Progenitor cell of endocrine pancreas (in vitro differentiated cells): ENCODE results near the gene RALGPS2. TPM values are rescaled to one million over a fixed set of nuclear protein-coding genes. Genes with fewer than 3 reads are reported as not detected.
A peak's percentile ranks its signal among the peaks of the same experiment; 100 is the strongest.

Experiments
- DNase-seq: peaks from one replicate; pipeline ENCODE4 v3.0.0; 2021; ENCODE audit warnings: low spot score; ENCODE audit not compliant: unreplicated experiment
- H3K27ac Mint-ChIP-seq: 2 replicates; pipeline ENCODE4 v1.8.0; 2021; ENCODE audit warnings: mild to moderate bottlenecking, moderate library complexity, mixed read lengths
- H3K27me3 Mint-ChIP-seq: 2 replicates; pipeline ENCODE4 v1.8.0; 2021; ENCODE audit warnings: mixed read lengths
- H3K36me3 Mint-ChIP-seq: 2 replicates; pipeline ENCODE4 v1.8.0; 2022; ENCODE audit warnings: mixed read lengths; ENCODE audit not compliant: insufficient read depth
- H3K4me1 Mint-ChIP-seq: 2 replicates; pipeline ENCODE4 v1.8.0; 2021; ENCODE audit warnings: low read depth, mixed read lengths
- H3K4me3 Mint-ChIP-seq: 2 replicates; pipeline ENCODE4 v1.8.0; 2021; ENCODE audit warnings: low read depth, mild to moderate bottlenecking, moderate library complexity, mixed read lengths
- H3K9me3 Mint-ChIP-seq: 2 replicates; pipeline ENCODE4 v1.8.0; 2021; ENCODE audit warnings: low read depth, mixed read lengths
- total RNA-seq: library from RNA; stranded (reverse); gene quantifications from 2 replicates; pipeline ENCODE4 v1.2.1, GENCODE V29; 2021
- TF ChIP-seq, protein P1 (sequence below): fragments of 200-600 bp; sonication (generic); IDR thresholded peaks from one replicate; pipeline ENCODE4 v1.5.0; 2021; ENCODE audit warnings: antibody characterized with exemption, mild to moderate bottlenecking; ENCODE audit not compliant: unreplicated experiment

The RALGPS2 gene
- total RNA-seq, 1 donor from 2014 or later: 58.9 TPM

DNA sequence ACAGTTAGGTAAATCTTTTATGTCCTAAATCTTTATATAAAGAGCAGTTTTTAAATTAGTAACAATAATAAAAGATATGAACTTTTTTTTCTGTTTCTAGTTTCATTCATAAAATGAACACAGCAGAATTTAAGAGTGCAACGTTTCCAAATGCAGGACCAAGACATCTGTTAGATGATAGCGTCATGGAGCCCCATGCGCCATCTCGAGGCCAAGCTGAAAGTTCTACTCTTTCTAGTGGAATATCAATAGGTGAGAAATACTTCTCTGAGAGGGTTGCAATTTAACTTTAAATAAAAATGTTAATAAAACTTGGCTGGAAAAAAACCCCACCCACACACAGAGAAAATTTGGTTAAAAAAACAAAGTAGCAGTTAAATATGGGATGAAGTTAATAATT is 160.8 kb downstream of the RALGPS2 start:
- DNase-seq: no peak
- Mint-ChIP-seq H3K4me3 (no peak overlapping the region), H3K27ac (no peak overlapping the region), H3K4me1 (no peaks in the 10 kb centered on the region), H3K36me3 (peaks cover 13% of the 10 kb centered on the region), H3K27me3 (no peaks in the 10 kb centered on the region), H3K9me3 (no peaks in the 10 kb centered on the region)
- TF ChIP-seq, protein P1, sequence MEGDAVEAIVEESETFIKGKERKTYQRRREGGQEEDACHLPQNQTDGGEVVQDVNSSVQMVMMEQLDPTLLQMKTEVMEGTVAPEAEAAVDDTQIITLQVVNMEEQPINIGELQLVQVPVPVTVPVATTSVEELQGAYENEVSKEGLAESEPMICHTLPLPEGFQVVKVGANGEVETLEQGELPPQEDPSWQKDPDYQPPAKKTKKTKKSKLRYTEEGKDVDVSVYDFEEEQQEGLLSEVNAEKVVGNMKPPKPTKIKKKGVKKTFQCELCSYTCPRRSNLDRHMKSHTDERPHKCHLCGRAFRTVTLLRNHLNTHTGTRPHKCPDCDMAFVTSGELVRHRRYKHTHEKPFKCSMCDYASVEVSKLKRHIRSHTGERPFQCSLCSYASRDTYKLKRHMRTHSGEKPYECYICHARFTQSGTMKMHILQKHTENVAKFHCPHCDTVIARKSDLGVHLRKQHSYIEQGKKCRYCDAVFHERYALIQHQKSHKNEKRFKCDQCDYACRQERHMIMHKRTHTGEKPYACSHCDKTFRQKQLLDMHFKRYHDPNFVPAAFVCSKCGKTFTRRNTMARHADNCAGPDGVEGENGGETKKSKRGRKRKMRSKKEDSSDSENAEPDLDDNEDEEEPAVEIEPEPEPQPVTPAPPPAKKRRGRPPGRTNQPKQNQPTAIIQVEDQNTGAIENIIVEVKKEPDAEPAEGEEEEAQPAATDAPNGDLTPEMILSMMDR: no peak

DNA sequence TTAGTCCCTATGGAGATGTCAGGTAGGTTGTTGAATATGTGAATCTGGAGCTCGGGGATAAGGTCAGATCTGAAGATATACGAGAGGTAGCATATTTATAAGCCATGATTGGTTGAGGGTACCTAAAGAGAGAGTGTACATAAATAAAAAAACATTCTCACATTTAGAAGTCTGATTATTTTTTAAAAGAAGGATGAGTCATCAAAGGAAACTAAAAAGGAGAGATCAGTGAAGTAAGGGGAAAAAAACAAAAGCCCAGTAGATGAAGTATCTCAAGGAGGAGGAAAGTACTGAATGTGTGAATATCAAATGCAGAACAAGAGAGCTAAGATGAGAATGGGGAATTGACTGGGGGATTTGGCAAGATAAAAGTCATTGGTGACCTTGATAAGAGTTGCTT is 161.5 kb downstream of the RALGPS2 start:
- Mint-ChIP-seq H3K9me3 (no peaks in the 10 kb centered on the region), H3K27me3 (no peaks in the 10 kb centered on the region), H3K4me1 (no peaks in the 10 kb centered on the region), H3K36me3 (peaks cover 10% of the 10 kb centered on the region), H3K4me3 (no peak overlapping the region), H3K27ac (peak overlapping the region; percentile 34)
- TF ChIP-seq, protein P1: no peak
- DNase-seq: no peak

DNA sequence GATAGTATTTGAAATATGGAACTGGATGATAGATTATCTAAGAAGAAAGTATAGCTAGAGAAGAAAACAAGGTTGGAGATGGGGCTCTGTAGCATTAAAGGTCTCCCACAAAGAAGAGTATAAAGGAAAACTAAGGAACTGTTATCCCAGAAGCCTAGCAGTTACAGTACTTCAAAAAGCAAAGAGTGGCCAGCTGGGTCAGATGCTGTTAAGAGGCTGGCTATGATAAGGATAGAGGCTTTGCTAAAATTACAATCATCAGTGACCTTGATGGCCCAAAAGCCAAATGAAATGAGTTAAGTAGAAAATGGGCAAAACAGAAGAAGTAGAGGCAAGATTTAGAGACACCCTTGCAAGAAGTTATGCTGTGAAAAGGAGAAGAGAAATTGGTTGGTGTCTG is 170.9 kb downstream of the RALGPS2 start:
- peaks cover 5% of the 10 kb centered on the region for H3K4me1 Mint-ChIP-seq
- no peak overlapping the region for H3K4me3 Mint-ChIP-seq
- H3K36me3 Mint-ChIP-seq: peaks cover 26% of the 10 kb centered on the region
- no peak for DNase-seq
- TF ChIP-seq, protein P1: no peak
- peaks cover 11% of the 10 kb centered on the region for H3K9me3 Mint-ChIP-seq
- H3K27ac Mint-ChIP-seq: peak overlapping the region; percentile 7
- no peaks in the 10 kb centered on the region for H3K27me3 Mint-ChIP-seq

DNA sequence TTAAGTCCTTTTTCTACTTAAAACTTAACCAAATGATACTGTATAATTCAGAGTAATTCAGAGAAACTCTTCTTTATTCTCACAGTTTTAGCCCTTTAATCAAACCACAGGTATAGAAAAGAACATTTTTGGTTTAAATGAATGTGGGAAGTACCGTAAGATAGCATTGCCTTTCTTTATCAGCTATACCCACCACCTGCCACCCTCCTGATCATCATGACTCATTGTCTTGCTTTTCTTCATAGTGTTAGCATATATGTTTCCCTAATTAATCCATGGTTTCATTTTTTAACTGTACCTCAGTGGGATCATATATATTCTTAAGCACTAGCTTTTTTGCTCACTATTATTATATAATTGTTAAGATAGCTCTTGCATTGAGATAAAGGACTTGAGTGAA is 173.4 kb downstream of the RALGPS2 start:
- DNase-seq: no peak
- Mint-ChIP-seq H3K27me3 (no peaks in the 10 kb centered on the region), H3K9me3 (peaks cover 14% of the 10 kb centered on the region), H3K27ac (no peak overlapping the region), H3K4me3 (no peak overlapping the region), H3K4me1 (no peaks in the 10 kb centered on the region), H3K36me3 (peaks cover 35% of the 10 kb centered on the region)
- TF ChIP-seq, protein P1: no peak

DNA sequence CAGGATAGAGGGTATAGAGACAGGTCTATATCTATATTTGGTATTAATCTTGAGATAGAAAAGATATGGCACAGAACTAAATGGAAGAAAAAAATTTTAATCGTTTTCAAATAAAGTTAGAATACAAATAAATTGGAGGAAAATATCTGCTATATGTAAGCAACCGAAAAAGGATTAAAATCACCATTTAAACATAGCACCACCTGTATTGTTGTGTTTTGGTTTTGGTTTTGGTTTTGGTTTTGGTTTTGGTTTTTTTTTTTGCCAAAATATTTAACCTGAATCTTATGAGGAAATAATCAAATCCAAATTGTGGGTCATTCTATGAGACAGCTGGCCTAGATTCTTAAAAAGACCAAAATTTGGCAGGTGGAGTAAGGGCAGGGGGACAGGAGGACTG is 174.4 kb downstream of the RALGPS2 start:
- peaks cover 41% of the 10 kb centered on the region for H3K36me3 Mint-ChIP-seq
- TF ChIP-seq, protein P1: no peak
- no peak overlapping the region for H3K4me3 Mint-ChIP-seq
- DNase-seq: no peak
- H3K9me3 Mint-ChIP-seq: peaks cover 21% of the 10 kb centered on the region
- no peaks in the 10 kb centered on the region for H3K4me1 Mint-ChIP-seq
- H3K27me3 Mint-ChIP-seq: no peaks in the 10 kb centered on the region
- no peak overlapping the region for H3K27ac Mint-ChIP-seq
